Bone marrow (tissue), 2 donors: ENCODE measurements around the gene TMEM178B.
"Not testable (repeated sequence)": the region's sequence is repeated elsewhere in the genome, so short reads cannot be mapped to it uniquely, and the experiment has no call there.

Experiments
- DNase-seq, 2 donors: peaks; one replicate each; lab custom pipeline; 2025; lab: John Stamatoyannopoulos, UW

TMEM178B gene

DNA sequence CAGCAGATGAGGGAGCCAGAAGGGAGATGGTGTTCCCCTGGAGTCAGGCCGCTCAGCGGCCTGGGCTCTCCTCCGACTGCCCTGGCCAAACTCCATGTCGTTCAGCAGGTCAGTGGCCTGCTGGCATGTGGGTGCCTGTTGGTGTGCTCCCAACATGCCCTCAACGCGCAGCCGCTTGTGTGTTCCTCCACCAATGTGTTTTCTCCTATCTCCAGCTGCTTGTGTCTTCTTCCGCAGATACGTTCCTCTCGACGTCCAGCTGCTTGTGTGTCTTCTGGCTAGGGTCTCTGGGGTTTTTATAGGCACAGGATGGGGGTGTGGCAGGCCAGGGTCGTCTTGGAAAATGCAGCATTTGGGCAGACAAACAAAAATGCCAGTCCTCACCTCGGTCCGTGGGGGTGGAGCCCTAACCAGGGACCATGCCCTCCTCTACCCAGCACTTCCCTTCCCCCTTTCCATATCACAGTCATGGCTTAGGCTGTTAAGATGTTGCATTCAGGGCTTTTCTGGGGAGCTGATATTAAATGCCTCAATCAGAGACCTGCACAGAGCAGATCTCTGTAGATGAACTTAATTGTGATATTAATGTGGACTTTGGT is 111.6 kb downstream of the TMEM178B start:
- DNase-seq = no peak

- no peak for DNase-seq
These were observed 115.4 kb downstream of the TMEM178B start for GRCh38 chr7:141189231-141189630.

GRCh38 chr7:141190495-141190894 is 116.6 kb downstream of the TMEM178B start:
- no peak for DNase-seq

DNA sequence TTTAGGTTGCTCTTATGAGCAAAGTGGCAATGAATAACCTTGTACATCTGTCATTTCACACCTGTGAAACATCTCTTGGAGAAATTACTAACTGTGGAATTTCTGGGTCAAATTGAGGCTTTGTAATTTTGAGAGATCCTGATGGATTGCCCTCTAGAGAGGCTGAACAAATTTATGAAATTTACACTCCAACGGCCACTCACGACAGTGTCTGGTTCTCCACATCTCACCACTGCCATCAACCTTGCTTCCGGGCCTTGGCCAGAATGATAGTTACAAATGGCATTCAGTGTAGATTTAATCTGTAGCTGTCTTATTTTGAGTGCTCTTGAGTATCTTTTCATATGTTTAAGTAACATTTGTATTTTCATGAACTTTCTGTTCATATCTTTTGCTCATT is 117.4 kb downstream of the TMEM178B start:
- DNase-seq = no peak

DNA sequence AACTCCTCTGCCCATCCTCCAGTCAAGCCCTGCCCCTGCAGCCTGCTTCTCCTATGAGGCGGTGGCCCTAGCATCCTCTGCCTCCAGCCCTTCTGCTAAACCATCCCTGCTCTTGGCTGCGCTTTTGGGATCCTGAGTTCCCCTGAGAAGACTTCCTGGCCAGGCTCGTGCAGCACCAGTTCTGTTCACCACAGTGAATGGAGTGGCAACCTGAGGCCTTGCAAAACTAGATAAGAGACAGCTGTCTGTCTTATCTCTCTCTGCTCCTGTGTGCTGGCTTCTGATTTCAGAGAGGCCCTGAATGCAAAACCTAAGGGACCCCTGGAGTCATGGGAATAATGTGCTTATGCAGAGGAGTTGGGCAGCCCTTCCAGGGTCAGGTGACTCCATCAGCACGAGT is 119.2 kb downstream of the TMEM178B start:
- no peak for DNase-seq

GRCh38 chr7:141195722-141196121 is 121.9 kb downstream of the TMEM178B start:
- DNase-seq = not testable (repeated sequence)

DNA sequence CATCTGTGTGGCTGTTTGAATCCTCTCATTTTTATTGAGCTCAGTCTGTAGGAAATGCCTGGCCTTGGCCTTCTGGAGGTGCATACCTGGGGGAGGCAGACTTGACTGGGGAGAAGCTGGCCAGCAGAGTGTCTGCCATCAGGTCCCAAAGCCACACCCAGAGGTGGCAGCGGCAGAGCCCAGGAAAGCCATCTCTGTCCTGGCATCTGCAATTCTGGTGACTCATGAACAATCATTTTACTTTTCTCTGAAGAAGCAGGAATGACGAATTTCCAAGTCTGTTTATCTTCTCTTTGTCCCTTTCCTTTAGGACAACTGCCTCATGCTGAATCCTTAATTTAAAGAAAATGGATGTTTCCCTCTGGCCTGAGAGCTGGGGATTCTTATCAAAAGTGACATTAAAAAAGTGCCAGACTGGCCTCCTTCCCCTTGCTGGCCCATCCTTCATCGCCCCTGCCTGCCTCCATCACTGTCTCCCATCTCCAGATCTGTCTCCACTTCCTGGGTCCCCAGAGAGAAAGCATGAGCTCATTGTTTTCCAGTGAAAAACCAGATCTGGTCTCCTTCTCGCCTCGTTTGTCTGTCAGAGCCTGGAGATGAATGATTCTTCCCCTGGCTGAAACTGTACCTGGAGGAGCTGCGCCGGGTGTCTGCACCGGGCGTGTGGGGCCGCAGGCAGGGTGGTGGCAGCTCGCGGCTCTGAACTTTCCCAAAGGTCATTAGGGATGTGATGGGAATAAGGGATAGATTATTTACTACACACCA is 124.5 kb downstream of the TMEM178B start:
- no peak for DNase-seq

DNA sequence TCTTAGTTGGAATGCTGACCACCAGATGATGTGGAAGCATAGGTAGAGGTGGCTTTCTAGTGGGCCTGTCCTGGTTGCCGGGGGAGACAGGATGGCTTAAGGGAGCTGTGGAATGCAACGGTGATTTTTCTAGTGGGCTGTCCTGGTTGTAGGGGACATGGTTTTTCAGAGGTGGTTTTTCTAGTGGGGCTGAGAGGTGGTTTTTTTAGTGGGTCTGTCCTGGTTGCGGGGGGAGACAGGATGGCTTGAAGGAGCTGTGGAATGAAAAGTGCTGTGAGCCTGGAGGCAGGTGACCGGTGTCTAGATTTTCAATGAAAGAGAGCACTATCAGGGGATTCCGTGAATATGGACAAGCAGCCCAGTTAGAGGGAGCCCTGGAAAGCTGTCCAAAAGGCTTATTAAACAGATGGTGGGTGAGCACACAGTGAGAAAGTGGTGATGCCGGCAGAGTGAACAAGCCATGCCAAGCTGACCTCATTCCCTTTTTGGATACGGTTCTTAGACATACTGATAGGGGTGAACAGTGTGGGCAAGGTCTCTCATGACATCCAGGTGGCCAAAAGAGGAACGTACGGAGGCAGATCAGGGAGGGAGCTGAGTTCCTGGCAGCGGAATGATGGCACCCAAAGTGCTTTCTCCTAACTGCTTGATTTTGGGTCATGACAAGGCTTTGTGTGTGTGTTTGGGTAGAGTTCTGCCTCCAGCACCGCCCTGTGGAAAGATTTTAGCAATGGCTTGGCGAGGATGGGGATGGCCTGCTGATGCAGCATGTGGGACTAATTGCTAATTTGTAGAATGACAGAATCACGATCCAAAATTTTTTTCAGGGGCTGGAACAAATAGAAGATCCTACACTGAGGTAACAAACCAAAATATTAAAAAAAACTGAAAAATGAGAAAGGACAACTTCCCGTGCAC is 126.6 kb downstream of the TMEM178B start:
- no peak for DNase-seq

DNA sequence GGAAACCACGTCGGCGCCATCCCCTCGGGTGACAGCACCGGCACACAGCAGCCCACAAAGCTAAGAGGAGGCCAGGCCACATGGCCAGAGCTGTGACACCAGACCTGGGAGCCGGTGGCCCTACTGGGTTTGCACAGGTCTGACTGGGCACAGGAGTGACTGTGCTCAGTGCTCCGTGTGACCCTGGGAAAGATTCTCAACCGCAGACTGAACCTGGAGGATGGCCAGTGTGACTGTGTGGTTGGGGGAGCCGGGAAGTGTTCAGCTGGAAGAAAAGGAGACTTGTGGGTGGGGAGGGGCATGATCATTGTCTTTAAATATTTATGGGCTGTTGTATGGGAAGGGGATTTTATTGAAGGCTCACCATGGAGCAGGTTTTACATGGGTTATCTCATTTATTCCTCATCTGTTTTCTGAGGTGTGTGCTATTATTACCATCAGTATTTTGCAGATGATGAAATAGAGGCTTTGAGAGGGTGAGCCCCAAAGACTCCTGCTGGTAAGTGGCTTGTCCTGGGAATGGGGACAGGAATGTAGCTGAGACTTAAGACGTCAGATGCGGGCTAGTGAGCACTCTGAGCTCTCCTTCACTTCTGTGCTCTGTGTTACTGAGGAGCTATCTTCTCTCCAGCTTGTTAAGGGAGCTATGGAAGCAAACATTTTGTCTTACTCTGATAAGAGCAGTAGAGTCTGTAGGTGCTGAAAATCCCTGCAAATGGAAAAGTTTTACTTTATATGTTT is 127.5 kb downstream of the TMEM178B start:
- DNase-seq = no peak

DNA sequence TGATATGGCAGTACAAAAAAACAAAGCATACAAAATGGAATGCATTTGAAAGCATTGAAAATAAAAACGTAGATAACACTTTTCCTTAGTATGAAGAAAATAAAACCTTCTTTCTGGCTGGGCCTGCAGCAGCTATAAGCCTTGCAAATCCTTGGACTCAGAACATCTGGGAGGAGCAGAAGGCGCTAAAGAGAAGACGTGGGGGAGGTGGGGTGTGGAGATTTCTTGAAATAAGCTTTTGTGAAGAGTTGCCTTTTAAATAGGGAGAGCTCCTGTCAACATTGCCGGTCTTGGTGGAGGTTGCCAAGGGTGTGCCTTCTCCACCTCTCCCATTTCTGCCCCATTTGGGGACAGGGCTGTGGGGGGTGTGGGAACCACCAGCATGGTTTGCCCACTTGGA is 128.7 kb downstream of the TMEM178B start:
- DNase-seq = no peak

- DNase-seq = no peak
These were observed 129.3 kb downstream of the TMEM178B start for GRCh38 chr7:141203177-141203576.

GRCh38 chr7:141203586-141203985 is 129.7 kb downstream of the TMEM178B start:
- no peak for DNase-seq

DNA sequence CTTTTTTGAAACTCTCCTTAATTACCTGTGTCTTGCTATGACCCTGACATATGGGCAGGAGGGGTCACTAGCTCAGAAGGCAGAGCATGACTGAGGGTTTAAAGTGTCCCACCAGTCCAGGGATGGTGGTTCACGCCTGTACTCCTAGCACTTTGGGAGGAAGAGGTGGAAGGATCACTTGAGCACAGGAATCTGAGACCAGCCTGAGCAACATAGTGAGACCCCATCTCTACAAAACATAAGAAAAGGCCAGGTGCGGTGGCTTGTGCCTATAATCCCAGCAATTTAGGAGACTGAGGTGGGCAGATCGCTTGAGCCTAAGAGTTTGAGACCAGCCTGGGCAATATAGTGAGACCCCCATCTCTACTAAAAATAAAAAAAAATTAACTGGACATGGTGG is 133.8 kb downstream of the TMEM178B start:
- DNase-seq = no peak

GRCh38 chr7:141208539-141208938 is 134.7 kb downstream of the TMEM178B start:
- no peak for DNase-seq

GRCh38 chr7:141209454-141209853 is 135.6 kb downstream of the TMEM178B start:
- no peak for DNase-seq

GRCh38 chr7:141210862-141211261 is 137.0 kb downstream of the TMEM178B start:
- DNase-seq = no peak

- DNase-seq = no peak
These were observed 139.4 kb downstream of the TMEM178B start for GRCh38 chr7:141213226-141213625.

DNA sequence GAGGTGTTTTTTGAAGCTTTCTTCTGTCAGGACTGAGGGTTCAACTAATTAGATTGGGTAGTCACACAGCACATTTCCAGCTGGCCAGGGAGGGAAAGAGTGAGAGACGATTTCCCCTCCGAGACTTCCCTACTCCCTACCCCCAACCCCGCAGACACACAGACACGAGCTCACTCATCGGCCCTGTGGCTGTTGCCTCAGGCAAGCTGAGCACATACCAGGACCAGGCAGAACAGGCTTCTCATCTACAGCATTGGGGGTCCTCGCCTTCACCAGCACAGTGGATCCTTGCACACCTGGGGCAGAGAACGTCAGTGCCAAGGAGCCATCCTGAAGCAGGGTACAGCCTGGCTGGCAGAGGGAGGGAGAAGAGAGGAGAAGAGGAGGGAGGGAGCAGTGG is 144.1 kb downstream of the TMEM178B start:
- no peak for DNase-seq

DNA sequence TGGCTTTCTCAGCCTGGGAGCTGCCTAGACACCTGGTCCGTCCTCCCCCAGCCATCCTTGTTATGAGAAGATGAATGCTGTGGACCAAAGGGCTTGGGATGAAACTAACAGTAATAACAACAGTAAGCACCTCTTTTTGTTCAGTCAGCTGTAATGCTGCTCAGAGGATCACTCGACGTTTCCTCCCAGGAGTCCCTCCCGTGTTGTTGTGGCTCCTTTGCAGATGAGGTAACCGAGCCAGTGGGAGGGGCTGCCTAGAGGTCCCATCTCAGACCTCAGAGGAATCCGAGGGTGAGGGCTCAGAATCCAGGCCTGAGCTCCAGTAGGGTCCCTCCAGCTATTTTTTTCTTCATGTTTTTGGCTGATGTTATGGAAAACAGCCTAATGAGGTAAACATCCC is 145.1 kb downstream of the TMEM178B start:
- no peak for DNase-seq

GRCh38 chr7:141220263-141220880 is 146.5 kb downstream of the TMEM178B start:
- DNase-seq = no peak

DNA sequence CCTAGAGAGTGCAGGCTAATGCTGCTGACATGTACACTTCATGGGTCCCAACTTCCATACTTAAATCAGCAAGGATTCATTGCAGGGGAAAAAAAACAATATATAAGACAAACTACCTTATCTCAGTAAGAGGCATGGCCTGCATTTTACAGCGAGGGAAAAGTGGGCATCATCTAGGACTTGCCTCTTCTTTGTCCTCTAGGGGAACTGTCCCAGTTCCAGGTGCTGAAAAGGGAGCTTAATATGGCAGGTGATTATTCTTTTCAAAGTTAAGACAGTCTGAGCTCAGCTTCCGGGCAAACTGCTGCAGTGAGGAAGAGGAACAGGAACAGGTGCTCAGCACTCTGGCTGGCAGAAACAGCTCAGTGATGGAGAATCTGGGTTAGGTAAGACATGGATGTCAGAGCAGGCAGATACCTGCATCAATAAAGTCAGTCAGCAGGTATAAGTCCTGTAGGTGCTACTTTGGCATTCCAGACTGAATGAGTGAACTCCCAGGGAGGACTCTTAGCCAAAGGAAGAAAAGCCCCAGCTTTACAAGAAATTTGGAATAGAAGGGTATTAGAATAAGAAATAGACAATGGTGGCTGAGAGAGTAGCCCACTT is 147.2 kb downstream of the TMEM178B start:
- no peak for DNase-seq
